ENCODE data around the gene ATF6B.

ATF6B gene

DNA sequence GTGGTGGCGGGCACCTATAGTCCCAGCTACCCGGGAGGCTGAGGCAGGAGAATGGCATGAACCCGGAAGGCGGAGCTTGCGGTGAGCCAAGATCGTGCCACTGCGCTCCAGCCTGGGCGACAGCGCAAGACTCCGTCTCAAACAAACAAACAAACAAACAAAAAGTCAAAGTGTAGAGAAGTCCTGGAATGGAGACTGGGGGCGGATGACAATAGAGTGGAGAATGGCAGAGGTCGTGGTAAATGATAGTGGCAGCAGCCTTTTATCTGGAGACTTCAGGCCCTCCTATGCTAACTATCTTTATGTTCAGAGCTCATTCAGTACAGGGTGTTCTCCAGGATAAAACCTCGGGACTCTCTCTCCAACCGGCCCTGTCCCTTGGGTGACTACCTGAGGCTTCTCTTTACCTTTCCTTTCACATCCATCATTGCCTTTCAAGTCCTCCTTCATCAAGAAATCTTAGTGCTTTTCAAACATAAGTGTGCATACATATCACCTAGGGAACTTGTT is 3.4 kb upstream of the ATF6B start:
- DNase-seq (ENCODE audit: low read depth): no peak

DNA sequence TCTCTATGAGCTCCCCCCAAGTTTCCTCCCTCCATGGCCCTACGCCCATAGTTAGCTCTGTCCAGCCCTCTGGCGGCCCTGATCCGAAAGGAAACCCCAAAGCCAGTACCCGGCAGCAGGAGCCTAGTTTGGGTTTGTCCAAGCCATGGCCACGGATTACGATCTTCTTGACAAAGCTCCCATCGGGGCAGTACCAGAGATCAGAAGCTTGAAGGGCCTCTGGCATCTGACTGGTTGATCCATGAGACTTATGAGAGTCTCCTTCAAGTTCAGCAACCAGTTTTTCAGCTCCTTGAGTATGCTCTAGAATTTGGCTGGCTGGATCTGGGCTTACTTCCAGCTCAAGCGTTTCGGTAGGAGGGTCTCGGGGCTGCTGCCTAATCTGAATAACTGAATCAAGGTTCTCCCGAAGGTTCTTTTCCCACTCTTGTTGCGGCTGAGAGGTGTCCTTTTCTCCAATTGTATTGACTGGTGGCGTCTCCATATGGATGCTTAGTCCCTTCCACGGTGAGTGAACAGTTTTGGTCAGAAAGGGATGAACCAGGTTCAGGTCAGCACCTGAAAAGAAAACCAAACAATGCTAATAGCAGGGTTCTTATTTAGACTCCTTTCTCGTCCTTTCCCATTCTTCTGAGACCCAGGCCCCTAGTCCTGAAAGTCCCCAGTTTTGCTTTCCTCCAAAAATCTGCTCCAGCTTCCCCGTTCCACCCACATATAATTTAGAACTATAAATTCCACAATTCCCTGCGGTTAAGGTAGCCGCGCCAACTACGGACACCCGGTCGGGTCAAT is 1.4 kb upstream of the ATF6B start:
- DNase-seq (ENCODE audit: low read depth): no peak

- no peak for DNase-seq (ENCODE audit: low read depth)
Observed at GRCh38 chr6:32128751-32129296, 778 bp upstream of the ATF6B start.

DNA sequence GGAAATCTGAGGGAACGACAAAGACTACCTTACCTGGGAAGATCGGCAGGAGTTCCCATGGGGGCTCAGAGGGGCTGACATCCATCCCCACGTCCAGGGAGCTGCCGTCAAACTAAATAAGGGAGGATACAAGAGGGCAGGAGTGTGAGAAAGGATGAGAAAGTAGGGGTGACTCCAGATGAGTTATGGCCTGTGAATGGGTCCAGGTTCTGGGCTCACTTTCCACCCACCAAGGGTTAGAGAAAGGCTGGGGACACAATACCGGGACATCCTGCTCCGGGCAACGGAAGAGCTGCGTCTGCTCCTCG is 683 bp downstream of the ATF6B start:
- no peak for DNase-seq (ENCODE audit: low read depth)

DNA sequence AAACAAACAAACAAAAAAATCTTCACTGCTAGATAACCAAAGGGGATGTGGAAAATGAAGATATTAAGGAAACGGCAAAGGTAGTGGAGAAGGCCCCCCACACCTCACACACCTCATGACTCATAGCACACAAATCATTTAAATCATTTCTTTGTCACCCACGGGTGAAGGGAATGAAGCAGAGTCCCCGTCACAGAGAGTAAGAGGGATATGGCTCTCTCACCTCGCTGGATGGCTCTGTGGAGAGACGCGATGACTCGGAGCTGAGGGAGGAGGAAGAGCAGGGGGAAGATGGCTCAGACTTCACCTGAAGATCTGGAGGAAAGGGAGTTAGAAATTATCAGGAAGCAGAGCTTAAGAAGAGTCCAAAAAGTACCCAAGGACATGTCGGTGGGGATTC is 1.2 kb downstream of the ATF6B start:
- DNase-seq (ENCODE audit: low read depth): no peak

DNA sequence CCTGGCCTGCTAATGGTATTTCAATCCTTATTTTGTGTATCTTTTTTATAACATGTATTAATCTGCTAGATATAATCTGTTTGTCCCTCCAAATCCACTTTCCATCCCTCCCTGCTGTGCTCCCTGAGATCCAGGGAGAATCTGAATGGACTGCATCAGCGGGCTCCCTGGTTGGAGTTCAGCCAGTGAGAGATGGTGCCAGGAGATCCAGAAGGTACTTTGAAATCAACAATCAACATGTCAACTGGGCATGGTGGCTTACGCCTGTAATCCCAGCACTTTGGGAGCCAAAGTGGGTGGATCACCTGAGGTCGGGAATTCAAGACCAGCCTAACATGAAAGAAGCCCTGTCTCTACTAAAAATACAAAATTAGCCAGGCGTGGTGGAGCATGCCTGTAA is 4.4 kb downstream of the ATF6B start:
- DNase-seq (ENCODE audit: low read depth): no peak

DNA sequence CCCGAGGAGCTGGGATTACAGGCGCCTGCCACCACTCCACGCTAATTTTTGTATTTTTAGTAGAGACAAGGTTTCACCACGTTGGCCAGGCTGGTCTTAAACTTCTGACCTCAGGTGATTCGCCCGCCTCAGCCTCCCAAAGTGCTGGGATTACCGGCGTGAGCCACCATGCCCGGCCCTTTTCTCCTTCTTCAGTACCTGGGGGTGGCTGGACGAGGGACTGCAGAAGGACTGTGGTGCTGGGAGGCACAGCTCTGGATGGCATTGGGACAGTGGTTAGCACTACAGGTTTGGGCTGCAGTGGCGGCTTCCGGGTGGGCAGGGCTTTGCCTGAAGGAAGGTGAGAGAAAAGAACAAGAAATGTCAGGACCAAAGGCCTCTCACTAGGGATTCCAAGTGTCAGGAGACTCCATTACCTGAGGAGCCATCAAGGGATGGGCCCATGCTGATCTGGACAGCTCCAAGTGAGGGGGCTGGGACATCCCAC is 7.4 kb downstream of the ATF6B start:
- no peak for DNase-seq (ENCODE audit: low read depth)

DNA sequence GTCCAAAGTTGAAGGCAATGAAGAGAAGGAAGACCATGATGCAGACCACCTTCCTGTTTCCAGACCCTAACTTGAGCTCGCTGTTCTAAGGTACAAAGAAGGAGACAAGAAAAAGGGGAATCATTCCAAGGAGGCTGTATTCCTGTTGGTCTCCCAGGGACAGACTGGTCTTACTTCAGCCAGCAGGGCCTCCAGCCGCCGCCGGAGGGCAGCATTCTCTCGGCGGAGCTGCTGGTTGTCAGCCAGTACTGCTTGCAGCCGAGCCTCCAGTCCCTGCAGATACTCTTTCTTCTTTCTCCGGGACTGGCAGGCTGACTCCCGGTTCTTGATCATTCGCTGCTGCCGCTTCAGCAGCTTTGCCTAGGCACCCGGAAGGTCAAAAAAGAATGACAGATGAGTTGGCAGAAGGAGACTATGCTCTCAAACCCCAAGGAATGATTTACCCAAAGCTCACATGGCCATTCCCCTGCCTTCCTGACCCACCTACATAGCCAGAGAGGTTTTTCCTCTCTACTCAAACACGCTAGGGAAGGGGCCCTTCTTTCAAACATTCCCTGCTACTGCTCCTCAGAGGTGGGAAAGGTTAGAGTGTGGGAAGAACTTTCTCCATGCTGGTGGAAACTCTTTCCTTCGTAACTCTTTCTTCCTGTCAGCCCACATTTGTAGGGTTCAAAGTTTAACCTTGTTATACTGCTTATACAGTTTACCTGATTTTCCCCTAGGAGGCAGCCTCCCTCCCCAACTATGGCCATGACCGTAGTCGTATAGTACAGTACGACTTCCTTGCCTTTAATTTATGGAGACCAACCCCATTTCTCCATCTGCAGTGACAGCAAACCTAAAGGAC is 9.0 kb downstream of the ATF6B start:
- DNase-seq (ENCODE audit: low read depth): peak; percentile 88

- no peak for DNase-seq (ENCODE audit: low read depth)
Observed at GRCh38 chr6:32117461-32117860, 10.6 kb downstream of the ATF6B start.

- DNase-seq (ENCODE audit: low read depth): no peak
Observed at GRCh38 chr6:32116674-32117073, 11.4 kb downstream of the ATF6B start.

GRCh38 chr6:32115623-32116022 is 12.4 kb downstream of the ATF6B start:
- no peak for DNase-seq (ENCODE audit: low read depth)

GRCh38 chr6:32114796-32115195 is 13.2 kb downstream of the ATF6B start:
- peak; percentile 66 for DNase-seq (ENCODE audit: low read depth)

- peak; percentile 89 for DNase-seq (ENCODE audit: low read depth)
Observed at GRCh38 chr6:32113386-32114352, 14.4 kb downstream of the ATF6B start.

GRCh38 chr6:32112431-32112980 is 15.5 kb downstream of the ATF6B start:
- DNase-seq (ENCODE audit: low read depth): no peak

DNA sequence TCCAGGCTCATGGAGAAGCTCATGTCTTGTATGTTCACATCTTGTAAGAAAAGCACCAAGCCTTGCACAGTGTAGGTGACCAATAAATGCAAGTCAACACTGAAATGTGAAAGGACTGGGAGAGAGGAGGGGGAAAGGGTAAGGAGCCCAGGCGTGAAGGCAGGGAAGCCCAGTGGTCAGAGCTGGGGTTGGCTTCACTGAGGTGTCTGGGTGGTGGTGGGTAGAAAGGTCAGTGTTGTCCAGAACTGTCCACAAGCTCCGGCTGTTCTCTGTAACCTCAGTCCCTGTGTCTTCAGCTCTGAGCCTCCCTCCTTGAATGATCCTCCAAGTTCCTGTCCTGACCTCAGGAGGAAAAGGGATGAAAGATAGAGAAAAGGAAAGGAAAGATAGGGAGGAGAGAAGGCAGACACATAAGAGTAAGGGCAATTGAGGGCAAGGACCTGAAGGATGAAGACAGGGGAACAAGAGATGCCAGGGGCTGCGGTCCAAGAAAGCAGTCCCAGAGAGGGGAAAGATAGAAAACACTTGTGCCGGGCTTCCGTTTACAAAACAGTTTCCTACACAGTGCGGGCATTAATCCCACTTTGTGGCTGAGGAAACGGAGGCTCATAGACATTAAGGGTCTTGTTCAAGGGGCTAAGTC is 16.5 kb downstream of the ATF6B start:
- no peak for DNase-seq (ENCODE audit: low read depth)

DNA sequence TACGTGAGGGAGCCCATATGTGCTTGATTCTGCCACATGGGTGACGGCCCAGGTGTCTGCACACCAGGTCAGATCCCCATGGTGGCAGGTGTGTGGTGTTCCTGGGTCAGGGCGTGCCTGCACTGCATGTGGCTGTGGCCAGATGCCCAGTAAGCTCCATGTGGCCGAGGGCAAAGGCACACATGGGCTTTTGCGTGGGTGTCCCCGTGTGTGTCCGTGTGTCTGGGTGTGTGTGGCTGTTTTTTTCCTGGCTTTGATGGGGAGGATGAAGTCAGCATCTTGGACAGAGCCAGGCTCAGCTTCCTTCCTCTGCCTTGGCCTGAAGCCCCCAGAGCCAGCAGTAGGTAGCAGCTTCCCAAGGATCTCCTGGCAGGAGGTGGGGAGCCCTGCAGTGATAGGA is 17.4 kb downstream of the ATF6B start:
- DNase-seq (ENCODE audit: low read depth): no peak

DNA sequence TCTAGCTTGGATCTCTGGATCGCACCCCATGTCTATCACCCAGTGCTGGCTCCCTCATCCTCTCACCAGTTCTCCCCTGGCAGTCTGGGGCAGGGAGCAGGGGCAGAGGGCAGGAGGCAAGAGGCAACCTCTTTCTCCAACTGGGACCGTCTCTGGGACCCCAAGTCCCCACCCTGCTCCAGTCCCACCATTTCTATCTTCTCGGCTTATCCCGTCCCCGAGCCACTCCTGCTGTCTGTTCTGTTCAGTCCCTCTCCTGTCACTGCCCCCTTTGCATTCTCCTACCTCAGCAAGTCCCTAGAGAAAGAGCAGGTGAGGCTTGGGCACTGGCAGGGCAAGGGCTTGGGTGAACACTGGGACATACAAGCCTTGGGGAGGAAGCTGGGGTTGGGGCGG is 18.3 kb downstream of the ATF6B start:
- DNase-seq (ENCODE audit: low read depth): no peak

DNA sequence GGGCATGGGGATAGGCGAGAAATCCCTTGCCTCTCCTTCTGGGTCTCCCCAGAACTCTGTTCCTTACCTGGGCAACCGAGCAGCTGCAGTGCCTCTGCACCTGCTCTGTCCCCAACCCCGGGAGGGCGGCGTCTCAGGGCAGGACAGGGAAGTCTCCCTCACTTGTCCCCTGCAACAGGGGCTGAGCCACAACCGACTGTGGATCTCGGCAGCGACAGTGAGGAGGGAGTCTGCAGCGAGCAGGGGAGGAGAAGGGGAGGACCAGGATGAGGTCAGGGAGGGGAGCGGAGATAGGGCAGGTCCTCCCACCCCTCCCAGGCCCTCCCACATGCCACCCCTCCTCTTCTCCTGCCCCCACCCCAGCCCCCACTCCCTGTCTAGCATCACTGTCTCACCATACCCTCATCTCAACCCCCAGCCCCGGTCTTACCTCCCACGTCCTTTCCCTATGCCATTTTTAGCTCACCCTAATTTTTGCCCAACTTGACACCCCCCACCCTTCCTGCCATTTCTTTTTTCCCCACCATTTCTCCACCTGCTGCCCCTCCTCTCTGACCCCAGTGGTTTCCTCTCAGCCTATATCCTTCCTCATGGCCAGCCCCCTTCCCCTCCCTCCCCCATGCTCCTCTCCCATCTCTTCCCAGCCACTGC is 18.8 kb downstream of the ATF6B start, which contains the start of gene TNXB:
Gene TNXB (minus strand): TSS at position 225 of the 651 bp plus-strand sequence. CDS start 11,140 bp downstream, outside the sequence.
- DNase-seq (ENCODE audit: low read depth): no peak

- DNase-seq (ENCODE audit: low read depth): no peak
Observed at GRCh38 chr6:32108727-32109113, 19.3 kb downstream of the ATF6B start.

DNA sequence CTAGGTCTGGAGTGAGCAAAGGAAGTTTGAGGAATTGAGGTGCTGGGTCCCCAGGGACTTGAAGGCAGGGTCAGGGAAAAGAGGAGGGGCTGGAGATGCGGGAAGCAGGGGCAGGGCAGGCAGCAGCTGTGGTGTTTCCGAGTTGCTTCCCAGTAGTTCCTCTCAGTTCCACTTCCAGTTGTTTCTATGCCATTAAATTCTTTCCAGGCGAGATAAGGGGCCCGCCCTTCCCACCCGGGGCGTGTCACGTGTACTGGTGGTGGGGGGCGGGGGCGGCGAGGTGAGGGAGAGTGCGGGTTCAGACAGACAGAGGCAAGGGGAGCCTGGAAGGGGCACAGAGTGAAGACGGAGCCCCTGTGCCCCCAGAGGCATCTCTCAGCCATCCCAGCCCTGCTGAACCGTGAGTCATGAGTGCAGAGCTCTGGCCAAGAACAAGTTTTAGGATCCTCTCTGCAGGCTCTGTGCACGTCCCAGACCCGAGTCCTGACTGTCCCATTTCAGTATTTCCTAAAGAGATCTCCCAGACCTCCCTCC is 19.9 kb downstream of the ATF6B start:
- DNase-seq (ENCODE audit: low read depth): no peak

All from iris pigment epithelial cell (primary cell).